Thyroid gland (tissue), 4 donors: Measurements from ENCODE around the gene CCT7.

Experiments
- POLR2A ChIP-seq, 2 donors: fragments of 450-650 bp; IDR thresholded peaks; one replicate each; pipeline ENCODE4 v1.6.1; 2017; ENCODE audit warnings: antibody characterized with exemption in 2 of 2, mild to moderate bottlenecking in 2 of 2, moderate library complexity in 1 of 2
- TF ChIP-seq, protein P1 (sequence below), 6 experiments: fragments of 200-600 bp in 3 of 6; fragments of 450-650 bp in 3 of 6; sonication (generic) in 3 of 6; IDR thresholded peaks; one replicate each; pipeline ENCODE4 v1.5.1; 2016 to 2019; ENCODE audit warnings: antibody characterized with exemption in 6 of 6, mild to moderate bottlenecking in 2 of 6, inconsistent platforms in 1 of 6, moderate library complexity in 1 of 6

DNA sequence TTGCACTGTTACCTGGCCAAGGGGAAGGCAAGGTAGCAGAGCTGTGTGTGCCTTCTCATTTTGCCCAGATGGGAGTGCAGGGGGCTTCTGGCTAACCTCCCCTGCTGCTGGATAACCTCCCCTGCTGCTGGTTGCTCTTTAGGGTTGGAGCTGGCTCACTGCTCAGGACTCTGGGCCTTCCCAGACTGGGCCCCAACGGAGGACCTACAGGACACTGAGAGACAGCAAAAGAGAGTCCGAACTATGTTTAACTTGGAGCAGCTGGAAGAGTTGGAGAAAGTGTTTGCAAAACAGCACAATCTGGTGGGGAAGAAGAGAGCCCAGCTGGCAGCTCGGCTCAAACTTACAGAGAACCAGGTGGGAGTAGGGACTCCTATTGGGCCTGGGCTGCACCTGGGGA, 25.9 kb upstream of the CCT7 start:
- TF ChIP-seq, protein P1, sequence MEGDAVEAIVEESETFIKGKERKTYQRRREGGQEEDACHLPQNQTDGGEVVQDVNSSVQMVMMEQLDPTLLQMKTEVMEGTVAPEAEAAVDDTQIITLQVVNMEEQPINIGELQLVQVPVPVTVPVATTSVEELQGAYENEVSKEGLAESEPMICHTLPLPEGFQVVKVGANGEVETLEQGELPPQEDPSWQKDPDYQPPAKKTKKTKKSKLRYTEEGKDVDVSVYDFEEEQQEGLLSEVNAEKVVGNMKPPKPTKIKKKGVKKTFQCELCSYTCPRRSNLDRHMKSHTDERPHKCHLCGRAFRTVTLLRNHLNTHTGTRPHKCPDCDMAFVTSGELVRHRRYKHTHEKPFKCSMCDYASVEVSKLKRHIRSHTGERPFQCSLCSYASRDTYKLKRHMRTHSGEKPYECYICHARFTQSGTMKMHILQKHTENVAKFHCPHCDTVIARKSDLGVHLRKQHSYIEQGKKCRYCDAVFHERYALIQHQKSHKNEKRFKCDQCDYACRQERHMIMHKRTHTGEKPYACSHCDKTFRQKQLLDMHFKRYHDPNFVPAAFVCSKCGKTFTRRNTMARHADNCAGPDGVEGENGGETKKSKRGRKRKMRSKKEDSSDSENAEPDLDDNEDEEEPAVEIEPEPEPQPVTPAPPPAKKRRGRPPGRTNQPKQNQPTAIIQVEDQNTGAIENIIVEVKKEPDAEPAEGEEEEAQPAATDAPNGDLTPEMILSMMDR (IDR thresholded peaks at IDR 0.05) = no peak
- no peak for TF ChIP-seq POLR2A (IDR thresholded peaks at IDR 0.05)
